ENCODE measurements around the gene KLHL22.
"Not testable (repeated sequence)": the region's sequence is repeated elsewhere in the genome, so short reads cannot be mapped to it uniquely, and the experiment has no call there.

Gene KLHL22

GRCh38 chr22:20507253-20508066 lies 11.9 kb upstream of the KLHL22 start, which contains the start of gene MED15:
Gene MED15, plus strand, starts transcription at chr22:20507610. Its CDS starts 69 bp downstream, at chr22:20507679.
- DNase-seq (ENCODE audit: low read depth): peak; percentile 91
- peak within 1 kb of the TSS; percentile 97 for H3K4me3 ChIP-seq (ENCODE audit: low read length)

GRCh38 chr22:20506543-20507252 lies 11.1 kb upstream of the KLHL22 start:
- H3K4me3 ChIP-seq (ENCODE audit: low read length): peak overlapping the region; percentile 97
- DNase-seq (ENCODE audit: low read depth): no peak
- no peak for TF ChIP-seq CTCF (IDR thresholded peaks at IDR 0.05; ENCODE audit: insufficient read depth, low read depth, low read length, missing control alignments)

More at GRCh38 chr22:20507253-20508066, 11.9 kb upstream of the KLHL22 start, which contains the start of gene MED15:
- no peak for TF ChIP-seq CTCF (IDR thresholded peaks at IDR 0.05; ENCODE audit: insufficient read depth, low read depth, low read length, missing control alignments)

- H3K4me3 ChIP-seq (ENCODE audit: low read length): not testable (repeated sequence)
- DNase-seq (ENCODE audit: low read depth): peak; percentile 87
These were observed 8.8 kb upstream of the KLHL22 start for GRCh38 chr22:20504293-20504922.

GRCh38 chr22:20503816-20504215 lies 8.2 kb upstream of the KLHL22 start:
- peak; percentile 45 for DNase-seq (ENCODE audit: low read depth)
- no peak overlapping the region for H3K4me3 ChIP-seq (ENCODE audit: low read length)
- no peak for TF ChIP-seq CTCF (IDR thresholded peaks at IDR 0.05; ENCODE audit: insufficient read depth, low read depth, low read length, missing control alignments)

GRCh38 chr22:20499769-20500168 lies 4.2 kb upstream of the KLHL22 start:
- no peak for TF ChIP-seq CTCF (IDR thresholded peaks at IDR 0.05; ENCODE audit: insufficient read depth, low read depth, low read length, missing control alignments)
- DNase-seq (ENCODE audit: low read depth): no peak
- no peak overlapping the region for H3K4me3 ChIP-seq (ENCODE audit: low read length)

- DNase-seq (ENCODE audit: low read depth): peak; percentile 56
- no peak for TF ChIP-seq CTCF (IDR thresholded peaks at IDR 0.05; ENCODE audit: insufficient read depth, low read depth, low read length, missing control alignments)
- H3K4me3 ChIP-seq (ENCODE audit: low read length): no peak overlapping the region
These were observed 3.3 kb upstream of the KLHL22 start for GRCh38 chr22:20498913-20499312.

GRCh38 chr22:20497426-20497825 lies 1.8 kb upstream of the KLHL22 start:
- H3K4me3 ChIP-seq (ENCODE audit: low read length): no peak overlapping the region
- no peak for TF ChIP-seq CTCF (IDR thresholded peaks at IDR 0.05; ENCODE audit: insufficient read depth, low read depth, low read length, missing control alignments)
- DNase-seq (ENCODE audit: low read depth): no peak
